Activated CD4-positive, alpha-beta T cell treated with anti-CD3 and anti-CD28 coated beads, Interleukin-2, amount 10 ng/mL, durations not matched to agents 24 days and 14 days (primary cell): ENCODE data around the gene RABGEF1. TPM values are rescaled to one million over a fixed set of nuclear protein-coding genes. Genes with fewer than 3 reads are reported as not detected.
A peak's percentile ranks its signal among the peaks of the same experiment; 100 is the strongest.
"Not testable (repeated sequence)": the region's sequence is repeated elsewhere in the genome, so short reads cannot be mapped to it uniquely, and the experiment has no call there.

Source experiments
- DNase-seq: peaks from one replicate; pipeline ENCODE4 v3.0.0; 2022
- H3K27ac Mint-ChIP-seq: one replicate; pipeline ENCODE4 v1.8.0; 2022; ENCODE audit warnings: mild to moderate bottlenecking, mixed read lengths
- H3K27me3 Mint-ChIP-seq: one replicate; pipeline ENCODE4 v1.8.0; 2022; ENCODE audit warnings: mixed read lengths
- H3K36me3 Mint-ChIP-seq: one replicate; pipeline ENCODE4 v1.8.0; 2022; ENCODE audit warnings: low read depth, mild to moderate bottlenecking, mixed read lengths
- H3K4me1 Mint-ChIP-seq: one replicate; pipeline ENCODE4 v1.8.0; 2021; ENCODE audit warnings: mixed read lengths
- H3K4me3 Mint-ChIP-seq: one replicate; pipeline ENCODE4 v1.8.0; 2022; ENCODE audit warnings: mild to moderate bottlenecking, moderate library complexity, mixed read lengths
- H3K9me3 Mint-ChIP-seq: one replicate; pipeline ENCODE4 v1.8.0; 2021; ENCODE audit warnings: mixed read lengths
- intact Hi-C: fragments of 100-400 bp; cut with micrococcal nuclease; formaldehyde crosslinking; loops from one replicate; pipeline ENCODE4 v1.15.1; 2023
- total RNA-seq: library from RNA; stranded (reverse); gene quantifications from 2 replicates; pipeline ENCODE4 v1.2.3, GENCODE V29; 2022

RABGEF1 gene
- total RNA-seq, 1 donor from 2014 or later = 23.8 TPM

DNA sequence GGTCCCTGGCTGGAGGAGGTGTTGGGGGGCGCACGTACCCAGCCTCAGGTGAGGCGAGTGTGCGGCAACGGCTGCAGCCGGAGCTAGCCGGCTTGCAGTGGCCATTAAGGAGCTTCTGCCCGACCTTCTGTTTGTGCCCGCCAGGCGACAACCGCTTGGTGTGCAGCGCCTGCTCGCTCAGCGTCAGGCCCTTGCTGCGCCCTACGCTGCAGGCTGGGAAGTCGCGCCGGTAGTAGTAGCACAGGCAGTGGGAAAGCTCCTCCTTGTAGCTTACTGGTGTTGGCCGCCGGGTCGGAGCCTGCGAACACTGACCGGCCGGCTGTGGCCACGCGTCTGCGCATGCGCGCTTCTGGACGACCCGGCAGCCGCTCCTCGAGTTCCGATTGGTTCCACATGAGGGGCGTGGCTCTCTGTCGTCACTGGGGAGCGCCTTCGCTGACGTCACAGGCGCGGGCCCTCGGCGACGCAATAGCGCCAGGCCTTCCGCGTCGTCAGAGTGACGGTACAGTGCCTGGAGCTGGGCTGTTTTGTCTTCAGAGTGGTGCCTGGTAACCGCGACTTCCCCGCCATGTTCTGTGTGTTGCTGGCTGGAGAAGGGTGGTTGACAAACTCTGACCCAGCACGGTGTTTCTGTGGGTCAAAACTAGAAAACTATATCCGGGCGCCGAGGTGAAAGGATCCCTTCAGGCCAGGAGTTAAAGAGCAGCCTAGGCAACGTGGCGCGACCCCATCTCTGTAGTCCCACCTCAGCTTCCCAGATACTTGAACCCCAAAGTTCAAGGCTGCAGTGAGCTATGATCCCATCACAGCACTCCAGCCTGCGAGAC, 104.2 kb downstream of the RABGEF1 start:
- Mint-ChIP-seq H3K27ac (peak overlapping the region; percentile 97), H3K4me1 (peaks cover 22% of the 10 kb centered on the region), H3K9me3 (no peaks in the 10 kb centered on the region), H3K4me3 (peak overlapping the region; percentile 99), H3K27me3 (peaks cover 4% of the 10 kb centered on the region), H3K36me3 (peaks cover 3% of the 10 kb centered on the region)
- peak; percentile 100 for DNase-seq
- intact Hi-C loops = loop anchor here (1.0 to 10.0 kb wide), 8 partner anchors 38 to 460 kb away; partner anchors contain the start of genes RABGEF1, TMEM248 and TYW1

DNA sequence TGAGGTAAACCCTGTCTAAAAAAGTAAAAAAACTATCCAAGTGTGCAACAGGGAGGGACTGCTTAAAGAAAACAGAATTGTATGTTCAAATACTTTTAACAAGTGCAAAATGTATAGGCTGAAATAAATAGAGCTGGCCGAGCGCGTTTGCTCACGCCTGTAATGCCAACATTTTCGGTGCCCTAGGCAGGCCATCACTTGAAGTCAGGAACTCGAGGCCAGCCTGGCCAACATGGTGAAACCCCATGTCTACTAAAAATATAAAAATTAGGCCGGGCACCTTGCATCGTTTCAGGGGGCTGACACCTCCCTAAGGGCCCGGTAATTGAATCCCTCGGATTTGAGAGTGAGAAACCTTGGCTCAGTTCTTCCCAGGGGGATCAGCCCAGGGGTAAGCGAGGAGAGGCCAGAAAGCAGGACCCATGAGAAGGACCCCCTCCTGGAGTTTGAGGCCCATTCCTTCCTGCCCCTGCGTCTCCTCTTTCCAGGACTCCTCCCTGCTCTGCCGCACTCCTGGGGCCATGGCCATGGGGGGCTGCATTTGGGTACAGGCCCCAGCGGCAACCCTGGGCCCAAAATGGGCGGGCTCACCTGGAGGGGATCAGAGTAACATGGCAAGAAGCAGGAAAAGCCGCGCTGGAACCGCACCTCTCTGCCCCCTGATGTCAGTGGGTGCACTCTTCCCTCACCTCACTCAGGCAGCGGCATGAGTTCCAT, 105.0 kb downstream of the RABGEF1 start:
- Mint-ChIP-seq H3K9me3 (no peaks in the 10 kb centered on the region), H3K27me3 (peaks cover 4% of the 10 kb centered on the region), H3K27ac (peak overlapping the region; percentile 97), H3K36me3 (peaks cover 3% of the 10 kb centered on the region), H3K4me3 (peak overlapping the region; percentile 99), H3K4me1 (peaks cover 22% of the 10 kb centered on the region)
- intact Hi-C loops = loop anchor here (1.0 to 10.0 kb wide), 6 partner anchors 37 to 459 kb away; partner anchors contain the start of genes RABGEF1 and TYW1
- no peak for DNase-seq

DNA sequence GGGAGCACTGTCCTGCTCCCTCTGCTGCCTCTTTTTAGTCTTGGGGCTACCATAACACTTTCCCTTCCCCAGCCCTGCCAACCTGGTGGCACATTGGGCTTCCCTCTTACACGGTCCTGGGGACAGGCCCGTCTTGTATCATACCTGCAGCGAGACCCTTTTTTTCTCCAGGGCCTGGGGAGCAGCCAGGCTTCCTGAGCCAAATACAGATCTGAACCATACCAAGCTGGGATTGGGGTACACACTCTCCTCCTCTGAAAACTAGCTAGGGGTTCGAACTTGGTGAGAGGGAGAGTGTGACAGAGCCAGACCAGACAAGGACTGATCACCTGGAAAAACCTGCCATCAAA, 105.5 kb downstream of the RABGEF1 start:
- peak; percentile 65 for DNase-seq
- not testable (repeated sequence) for H3K36me3 Mint-ChIP-seq, H3K27me3 Mint-ChIP-seq, H3K9me3 Mint-ChIP-seq
- peak overlapping the region; percentile 99 for H3K4me3 Mint-ChIP-seq
- H3K4me1 Mint-ChIP-seq = peaks cover 22% of the 10 kb centered on the region
- intact Hi-C loops = loop anchor here (5.0 to 10.0 kb wide), 2 partner anchors 36 to 459 kb away; no protein-coding TSS in a partner anchor
- H3K27ac Mint-ChIP-seq = peak overlapping the region; percentile 97

DNA sequence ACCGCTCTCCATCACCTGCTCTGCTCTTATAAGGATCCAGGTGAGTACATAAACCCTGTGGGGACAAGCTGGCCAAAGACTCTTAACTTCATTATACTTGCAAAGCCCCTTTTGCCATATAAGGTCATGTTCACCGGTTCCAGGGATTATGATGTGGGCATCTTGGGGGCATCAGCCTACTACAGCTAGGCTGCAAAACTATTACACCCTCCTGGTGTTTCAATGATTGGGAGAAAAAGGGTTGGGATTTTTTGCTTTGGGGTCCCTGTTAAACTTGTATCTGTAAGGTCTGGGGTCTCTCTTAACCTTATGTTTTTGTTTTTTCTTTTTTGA, 107.0 kb downstream of the RABGEF1 start:
- not testable (repeated sequence) for H3K27me3 Mint-ChIP-seq, H3K36me3 Mint-ChIP-seq, H3K4me3 Mint-ChIP-seq, DNase-seq, H3K9me3 Mint-ChIP-seq
- Mint-ChIP-seq H3K27ac (peak overlapping the region; percentile 72), H3K4me1 (peaks cover 22% of the 10 kb centered on the region)
- intact Hi-C loops = loop anchor here (5.0 to 10.0 kb wide), 2 partner anchors 35 to 457 kb away; no protein-coding TSS in a partner anchor

DNA sequence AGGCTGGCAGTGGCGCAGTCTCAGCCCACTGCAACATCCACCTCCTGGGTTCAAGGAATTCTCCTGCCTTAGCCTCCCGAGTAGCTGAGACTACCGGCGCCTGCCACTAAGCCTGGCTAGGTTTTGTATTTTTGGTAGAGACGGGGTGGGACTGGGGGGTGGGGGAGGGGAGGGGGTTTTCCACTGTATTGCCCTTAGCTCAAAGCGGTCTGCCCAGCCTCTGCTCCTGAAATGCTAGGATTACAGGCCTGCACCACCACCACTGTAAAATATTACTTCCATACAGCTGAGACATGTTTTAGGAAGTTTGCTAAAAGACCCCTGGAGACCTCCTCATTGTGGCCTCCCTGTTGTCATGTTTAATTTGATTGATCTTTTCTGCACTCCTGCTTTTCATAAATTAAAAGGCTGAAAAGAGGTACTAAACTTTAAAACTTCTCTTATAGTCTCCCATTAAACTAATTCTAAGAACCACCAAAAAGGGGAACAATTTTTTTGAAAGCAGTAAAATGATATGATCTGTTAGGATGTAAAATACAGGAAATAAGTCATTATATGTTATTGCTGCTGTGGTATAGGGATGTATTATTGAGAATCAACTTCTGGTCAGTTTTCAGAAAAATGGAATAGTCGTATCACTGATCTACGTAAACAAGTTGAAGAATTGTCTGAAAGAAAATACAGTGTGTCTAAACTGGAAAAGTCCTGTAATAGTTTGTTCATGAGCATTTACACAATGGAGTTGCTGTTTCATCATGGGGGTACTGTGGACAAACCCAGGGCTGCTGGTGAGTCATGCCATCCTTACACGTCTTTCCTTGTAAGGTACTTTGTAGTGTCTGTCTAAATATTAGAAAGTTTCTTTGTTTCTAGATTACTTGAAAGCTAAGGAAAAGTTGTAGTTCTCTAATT, 107.6 kb downstream of the RABGEF1 start:
- no peaks in the 10 kb centered on the region for H3K9me3 Mint-ChIP-seq
- DNase-seq = no peak
- intact Hi-C loops = loop anchor here (1.0 to 10.0 kb wide), 3 partner anchors 12 to 457 kb away; no protein-coding TSS in a partner anchor
- peaks cover 22% of the 10 kb centered on the region for H3K4me1 Mint-ChIP-seq
- peak overlapping the region; percentile 26 for H3K4me3 Mint-ChIP-seq
- H3K36me3 Mint-ChIP-seq = peaks cover 3% of the 10 kb centered on the region
- H3K27ac Mint-ChIP-seq = peak overlapping the region; percentile 90
- peaks cover 4% of the 10 kb centered on the region for H3K27me3 Mint-ChIP-seq

DNA sequence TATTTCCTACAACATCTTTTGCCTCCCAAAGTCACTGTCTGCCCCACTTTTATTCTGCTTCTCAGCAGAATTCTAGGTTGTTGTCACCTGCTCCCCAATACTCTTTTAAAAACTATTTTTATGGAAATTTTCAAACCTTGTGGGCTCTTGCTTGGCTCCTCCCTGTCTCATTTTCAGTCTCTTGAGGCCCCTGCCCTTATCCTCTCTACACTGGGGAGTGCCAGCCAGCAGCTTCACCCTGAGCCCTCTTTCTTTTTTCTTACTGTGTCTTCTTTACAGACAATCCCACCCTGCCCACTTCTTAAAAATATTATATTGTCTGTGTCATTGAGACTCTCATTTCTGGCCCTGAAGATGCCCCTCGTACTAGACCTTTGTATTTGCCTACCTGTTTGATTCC, 118.8 kb downstream of the RABGEF1 start:
- Mint-ChIP-seq H3K4me1 (peaks cover 15% of the 10 kb centered on the region), H3K27me3 (no peaks in the 10 kb centered on the region), H3K36me3 (peaks cover 5% of the 10 kb centered on the region), H3K9me3 (no peaks in the 10 kb centered on the region), H3K27ac (peak overlapping the region; percentile 100), H3K4me3 (peak overlapping the region; percentile 85)
- intact Hi-C loops = no loop called here
- DNase-seq = no peak

DNA sequence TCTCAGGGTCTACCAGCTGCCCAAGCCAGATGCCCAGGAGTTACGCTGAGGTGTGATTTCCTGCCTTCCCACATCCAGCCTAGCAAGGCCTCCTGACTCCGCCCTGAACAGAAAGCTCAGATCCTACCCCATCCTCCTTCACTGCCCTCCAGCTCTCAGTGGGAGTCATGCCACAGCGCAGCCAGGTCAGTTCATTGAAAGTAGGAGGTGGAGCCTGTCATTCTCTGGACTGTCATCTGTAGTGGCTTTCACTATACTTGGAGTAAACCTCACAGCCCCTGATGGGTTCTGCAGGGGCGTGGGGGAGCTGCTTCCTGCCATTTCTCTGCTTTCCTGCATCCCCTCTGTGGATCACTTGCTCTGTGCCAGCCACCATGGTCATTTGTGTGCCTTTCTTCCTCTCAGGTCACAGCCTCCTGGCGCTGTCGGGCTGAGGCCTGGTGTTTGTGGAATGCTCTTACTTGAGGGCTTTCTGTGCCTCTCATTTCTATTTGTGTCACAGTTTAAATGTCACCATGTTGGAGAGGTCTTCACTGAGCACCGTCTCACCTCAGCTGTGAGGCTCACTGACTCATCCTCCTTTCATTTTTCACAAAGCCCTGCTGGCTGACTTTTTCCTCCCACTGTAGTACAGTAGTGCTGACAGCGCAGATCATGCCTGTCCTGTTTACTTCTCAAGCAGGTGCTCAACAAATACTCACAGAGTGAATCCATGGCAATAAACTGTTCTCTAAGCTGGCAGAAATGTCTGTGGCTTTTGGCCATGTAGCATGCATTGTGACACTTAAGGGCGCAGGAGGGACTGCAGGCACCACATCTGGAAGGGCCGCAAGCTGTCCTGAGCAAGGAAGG, 119.5 kb downstream of the RABGEF1 start:
- peak; percentile 76 for DNase-seq
- Mint-ChIP-seq H3K9me3 (no peaks in the 10 kb centered on the region), H3K4me3 (peak overlapping the region; percentile 85), H3K4me1 (peaks cover 18% of the 10 kb centered on the region), H3K27ac (peak overlapping the region; percentile 100), H3K27me3 (no peaks in the 10 kb centered on the region), H3K36me3 (peaks cover 5% of the 10 kb centered on the region)
- intact Hi-C loops = loop anchor here (1.0 to 2.0 kb wide), 3 partner anchors 9 to 27 kb away; no protein-coding TSS in a partner anchor

DNA sequence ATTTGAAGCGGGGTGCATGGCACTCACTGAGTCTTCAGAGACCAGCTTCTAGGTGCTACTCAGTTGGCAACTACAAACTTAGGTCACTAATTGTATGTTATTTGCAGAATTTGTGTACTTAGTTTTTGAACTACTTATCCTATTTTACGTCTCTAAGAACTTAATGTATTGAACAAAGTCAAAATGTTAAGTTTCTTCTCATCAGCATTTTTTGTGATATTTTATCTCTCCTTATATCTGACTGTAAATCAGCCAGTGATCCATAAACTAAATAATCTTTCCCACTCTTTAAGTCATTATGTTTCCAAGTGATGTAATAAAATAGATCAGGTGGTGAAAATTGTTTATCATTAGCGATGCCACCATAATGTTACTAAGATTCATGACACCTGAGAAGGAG, 120.2 kb downstream of the RABGEF1 start:
- no peak overlapping the region for H3K4me3 Mint-ChIP-seq
- intact Hi-C loops = loop anchor here (1.0 to 2.0 kb wide), 3 partner anchors 9 to 26 kb away; no protein-coding TSS in a partner anchor

More for the DNA sequence above, 120.2 kb downstream of the RABGEF1 start:
- H3K9me3 Mint-ChIP-seq = no peaks in the 10 kb centered on the region
- DNase-seq = no peak
- H3K27ac Mint-ChIP-seq = peak overlapping the region; percentile 100
- H3K36me3 Mint-ChIP-seq = peaks cover 5% of the 10 kb centered on the region
- H3K4me1 Mint-ChIP-seq = peaks cover 18% of the 10 kb centered on the region
- H3K27me3 Mint-ChIP-seq = no peaks in the 10 kb centered on the region

Other genes starting within 250 kb of the RABGEF1 start
- 8.9 and 9.2 TPM in 2 replicates for gene KCTD7, start 111.9 kb upstream of the RABGEF1 start, total RNA-seq
- 88.4 and 92.2 TPM in 2 replicates for gene TMEM248, start 180.5 kb downstream of the RABGEF1 start, total RNA-seq